SK-N-SH treated with all-trans-retinoic acid at 6 μM for 48 hours (cell line): ENCODE measurements around the gene MALSU1.

Experiments
- ATAC-seq: fragments of 200-7000 bp; cut with Tn5 transposase; 3 replicates; pipeline ENCODE4 v1.9.1; 2020; ENCODE audit warnings: mild to moderate bottlenecking, moderate library complexity
- ARNTL ChIP-seq: fragments of 450-650 bp; formaldehyde crosslinking; IDR thresholded peaks from 2 replicates; pipeline ENCODE4 v1.5.0; 2020; ENCODE audit warnings: low read depth, mild to moderate bottlenecking, moderate library complexity, borderline replicate concordance
- BACH2 ChIP-seq: fragments of 250-450 bp; sonication (Bioruptor Pico); IDR thresholded peaks from 2 replicates; pipeline ENCODE4 v1.9.0; 2021; ENCODE audit warnings: mild to moderate bottlenecking, borderline replicate concordance
- CREB5 ChIP-seq: fragments of 250-450 bp; sonication (Bioruptor Pico); IDR thresholded peaks from 2 replicates; pipeline ENCODE4 v1.5.1; 2020; ENCODE audit warnings: low read depth, mild to moderate bottlenecking, moderate library complexity
- CSDC2 ChIP-seq: fragments of 250-450 bp; sonication (Bioruptor Pico); IDR thresholded peaks from 2 replicates; pipeline ENCODE4 v1.5.0; 2020; ENCODE audit warnings: mild to moderate bottlenecking, moderate library complexity
- CSRNP3 ChIP-seq: fragments of 250-450 bp; sonication (Bioruptor Pico); IDR thresholded peaks from 2 replicates; pipeline ENCODE4 v1.5.1; 2021; ENCODE audit warnings: mild to moderate bottlenecking, moderate library complexity
- ESRRG ChIP-seq: fragments of 250-450 bp; sonication (Bioruptor Pico); IDR thresholded peaks from 2 replicates; pipeline ENCODE4 v1.6.1; 2021; ENCODE audit warnings: mild to moderate bottlenecking
- GLIS3 ChIP-seq: fragments of 250-450 bp; sonication (Bioruptor Pico); IDR thresholded peaks from 2 replicates; pipeline ENCODE4 v1.5.0; 2020; ENCODE audit warnings: mild to moderate bottlenecking, moderate library complexity
- ISL1 ChIP-seq: fragments of 250-450 bp; sonication (Bioruptor Pico); IDR thresholded peaks from 2 replicates; pipeline ENCODE4 v2.1.2; 2022; ENCODE audit warnings: mild to moderate bottlenecking, moderate library complexity
- OSR1 ChIP-seq: fragments of 250-450 bp; sonication (Bioruptor Pico); IDR thresholded peaks from 2 replicates; pipeline ENCODE4 v1.8.0; 2022; ENCODE audit warnings: moderate library complexity, mild to moderate bottlenecking, inconsistent platforms
- PATZ1 ChIP-seq: fragments of 250-450 bp; sonication (Bioruptor Pico); IDR thresholded peaks from 2 replicates; pipeline ENCODE4 v1.8.0; 2020; ENCODE audit warnings: mild to moderate bottlenecking, moderate library complexity, borderline replicate concordance
- POU6F1 ChIP-seq: fragments of 250-450 bp; sonication (Bioruptor Pico); IDR thresholded peaks from 2 replicates; pipeline ENCODE4 v1.8.0; 2021; ENCODE audit warnings: low read depth, mild to moderate bottlenecking, moderate library complexity, borderline replicate concordance
- PPARA ChIP-seq: fragments of 250-450 bp; sonication (Bioruptor Pico); IDR thresholded peaks from 2 replicates; pipeline ENCODE4 v1.5.0; 2020; ENCODE audit warnings: mild to moderate bottlenecking, borderline replicate concordance
- RARB ChIP-seq: fragments of 250-450 bp; sonication (Bioruptor Pico); IDR thresholded peaks from 2 replicates; pipeline ENCODE4 v1.8.0; 2021; ENCODE audit warnings: mild to moderate bottlenecking, moderate library complexity
- SNAI2 ChIP-seq: fragments of 250-450 bp; sonication (Bioruptor Pico); IDR thresholded peaks from 2 replicates; pipeline ENCODE4 v1.5.0; 2020; ENCODE audit warnings: mild to moderate bottlenecking, moderate library complexity
- TCF4 ChIP-seq: fragments of 250-450 bp; sonication (Bioruptor Pico); IDR thresholded peaks from 2 replicates; pipeline ENCODE4 v1.8.0; 2021; ENCODE audit warnings: mild to moderate bottlenecking, moderate library complexity, borderline replicate concordance
- TOX ChIP-seq: fragments of 250-450 bp; sonication (Bioruptor Pico); IDR thresholded peaks from 2 replicates; pipeline ENCODE4 v1.8.0; 2021; ENCODE audit warnings: mild to moderate bottlenecking, moderate library complexity, borderline replicate concordance
- TSHZ2 ChIP-seq: fragments of 250-450 bp; sonication (Bioruptor Pico); IDR thresholded peaks from 2 replicates; pipeline ENCODE4 v1.5.0; 2020; ENCODE audit warnings: mild to moderate bottlenecking, moderate library complexity
- ZC3H10 ChIP-seq: fragments of 250-450 bp; sonication (Bioruptor Pico); IDR thresholded peaks from 2 replicates; pipeline ENCODE4 v1.5.1; 2021; ENCODE audit warnings: mild to moderate bottlenecking, moderate library complexity
- ZFP3 ChIP-seq: fragments of 250-450 bp; sonication (Bioruptor Pico); IDR thresholded peaks from 2 replicates; pipeline ENCODE4 v1.5.0; 2020; ENCODE audit warnings: mild to moderate bottlenecking, moderate library complexity
- ZFP30 ChIP-seq: fragments of 450-650 bp; formaldehyde crosslinking; IDR thresholded peaks from 2 replicates; pipeline ENCODE4 v1.5.0; 2022; ENCODE audit warnings: mild to moderate bottlenecking, moderate library complexity
- ZNF565 ChIP-seq: fragments of 450-650 bp; formaldehyde crosslinking; conservative IDR thresholded peaks from 2 replicates; pipeline ENCODE4 v1.5.0; 2020; ENCODE audit warnings: low read depth, mild to moderate bottlenecking, moderate library complexity
- ZNF70 ChIP-seq: fragments of 450-650 bp; formaldehyde crosslinking; IDR thresholded peaks from 2 replicates; pipeline ENCODE4 v1.5.0; 2020; ENCODE audit warnings: mild to moderate bottlenecking, moderate library complexity
- ZNF8 ChIP-seq: fragments of 450-650 bp; formaldehyde crosslinking; IDR thresholded peaks from 2 replicates; pipeline ENCODE4 v1.5.0; 2020; ENCODE audit warnings: mild to moderate bottlenecking, moderate library complexity

MALSU1 gene

GRCh38 chr7:23332193-23332592, 33.1 kb downstream of the MALSU1 start:
- peak; percentile 69; the same call in 1 of the 2 replicates for TF ChIP-seq TCF4 (CRISPR knock-in tag)
- no peak for TF ChIP-seq SNAI2 (CRISPR knock-in tag)
- no peak for ATAC-seq

- peak; percentile 12 for ATAC-seq
- no peak for TF ChIP-seq ZNF8
- 0 out of 2 replicates have a peak, but pooled peaks have one; percentile 7 for TF ChIP-seq ZNF70
- TF ChIP-seq ISL1 (CRISPR knock-in tag) = peak; percentile 97
- peak; percentile 62; the same call in 1 of the 2 replicates for TF ChIP-seq CREB5 (CRISPR knock-in tag)
Observed at GRCh38 chr7:23332910-23333612, 33.9 kb downstream of the MALSU1 start.

- TF ChIP-seq TSHZ2 (CRISPR knock-in tag) = no peak
- TF ChIP-seq TCF4 (CRISPR knock-in tag) = no peak
- TF ChIP-seq CREB5 (CRISPR knock-in tag) = peak; percentile 59; the same call in 1 of the 2 replicates
- TF ChIP-seq ZNF70 = no peak
- TF ChIP-seq RARB (CRISPR knock-in tag) = 0 out of 2 replicates have a peak, but pooled peaks have one; percentile 10
- no peak for TF ChIP-seq GLIS3
- TF ChIP-seq ZNF565 (CRISPR knock-in tag) = no peak
- TF ChIP-seq SNAI2 (CRISPR knock-in tag) = no peak
- TF ChIP-seq PPARA (CRISPR knock-in tag) = no peak
- TF ChIP-seq CSDC2 (CRISPR knock-in tag) = peak; percentile 66; the same call in 1 of the 2 replicates
- no peak for TF ChIP-seq ESRRG (CRISPR knock-in tag)
- peak; percentile 40; the same call in 1 of the 2 replicates for TF ChIP-seq TOX (CRISPR knock-in tag)
- TF ChIP-seq BACH2 (CRISPR knock-in tag) = no peak
- TF ChIP-seq ZFP3 (CRISPR knock-in tag) = peak; percentile 72; the same call in 1 of the 2 replicates
- TF ChIP-seq ZC3H10 = peak; percentile 66; the same call in 1 of the 2 replicates
- TF ChIP-seq ZFP30 (CRISPR knock-in tag) = no peak
- peak; percentile 80 for TF ChIP-seq ISL1 (CRISPR knock-in tag)
- TF ChIP-seq CSRNP3 (CRISPR knock-in tag) = no peak
- no peak for TF ChIP-seq PATZ1 (CRISPR knock-in tag)
- 0 out of 2 replicates have a peak, but pooled peaks have one; percentile 53 for TF ChIP-seq OSR1 (CRISPR knock-in tag)
- no peak for TF ChIP-seq ARNTL (CRISPR knock-in tag)
- no peak for TF ChIP-seq ZNF8
- 0 out of 2 replicates have a peak, but pooled peaks have one; percentile 18 for TF ChIP-seq POU6F1 (CRISPR knock-in tag)
- peak; percentile 74 for ATAC-seq
Observed at GRCh38 chr7:23333671-23334246, 34.6 kb downstream of the MALSU1 start.
